GM23248 (cell line): ENCODE measurements around the gene GAL3ST3.

Source experiments
- EZH2 ChIP-seq: fragments of 200-600 bp; sonication (generic); IDR thresholded peaks from 2 replicates; pipeline ENCODE4 v1.6.1; 2018; ENCODE audit warnings: antibody characterized with exemption, mild to moderate bottlenecking; ENCODE audit not compliant: insufficient read depth, poor library complexity, severe bottlenecking
- EZH2phosphoT487 ChIP-seq: fragments of 200-600 bp; sonication (generic); IDR thresholded peaks from 2 replicates; pipeline ENCODE4 v1.6.1; 2018; ENCODE audit warnings: antibody characterized with exemption, moderate library complexity, mild to moderate bottlenecking, low read depth; ENCODE audit not compliant: insufficient read depth

GRCh38 chr11:66055021-66055420, 6.1 kb upstream of the GAL3ST3 start:
- TF ChIP-seq EZH2 (no peak), EZH2phosphoT487 (no peak)
